ENCODE data around the gene CAPZB.

DNA sequence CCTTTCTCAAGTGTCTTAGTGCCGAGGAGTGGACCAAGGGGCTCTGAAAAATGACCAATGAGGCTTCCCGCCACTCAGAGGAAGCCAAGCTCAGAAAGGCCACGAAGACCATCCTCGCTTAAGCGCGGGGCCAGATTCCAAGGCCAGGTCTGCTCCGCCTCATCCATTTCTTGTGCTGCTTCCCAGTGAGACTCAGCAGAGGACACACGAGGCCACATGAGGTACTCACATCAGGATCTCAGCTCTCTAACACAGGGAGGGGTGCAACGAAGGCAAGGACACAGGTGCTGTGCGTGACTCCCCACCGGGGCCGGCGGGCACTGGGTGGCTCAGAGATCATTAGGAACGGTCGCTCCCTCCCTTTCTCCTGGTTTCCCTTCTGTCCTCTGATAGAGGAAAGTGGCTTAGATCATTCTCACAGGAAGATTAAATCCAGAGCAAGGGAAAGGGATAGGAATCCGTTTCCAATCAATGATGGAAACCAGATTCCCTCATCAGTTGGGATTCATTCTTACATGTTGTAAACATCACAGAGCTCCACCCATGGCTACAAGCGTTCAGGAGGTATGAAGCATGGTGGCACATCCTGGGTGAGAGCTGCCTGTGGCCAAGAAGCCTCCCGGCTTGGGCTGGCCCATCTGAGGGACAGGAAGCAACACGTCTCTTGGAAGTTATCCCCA lies 46.7 kb downstream of the CAPZB start:
- no peak for TF ChIP-seq SPI1 (IDR thresholded peaks at IDR 0.05; ENCODE audit: low read depth, low read length)
- no peak for TF ChIP-seq POLR2A (IDR thresholded peaks at IDR 0.05; ENCODE audit: low read depth, low read length)
- TF ChIP-seq POLR2AphosphoS5 (IDR thresholded peaks at IDR 0.05; ENCODE audit: low read depth, low read length), result no peak
- no peak for TF ChIP-seq TAF1 (IDR thresholded peaks at IDR 0.05; ENCODE audit: low read depth, low read length)
- no peak for TF ChIP-seq POU2F2 (IDR thresholded peaks at IDR 0.05; ENCODE audit: low read depth, low read length)
- no peak for TF ChIP-seq PAX5 (IDR thresholded peaks at IDR 0.05; ENCODE audit: insufficient read depth, low read length, severe bottlenecking)
